Neural progenitor cell (in vitro differentiated cells): ENCODE data around the gene ASB15. TPM values are rescaled to one million over a fixed set of nuclear protein-coding genes. Genes with fewer than 3 reads are reported as not detected.

Experiments
- DNase-seq: peaks from one replicate; pipeline ENCODE4 v3.0.0-alpha.2; 2016; ENCODE audit warnings: low spot score
- H2AFZ ChIP-seq: fragments of 200-600 bp; sonication (generic); replicated peaks from 2 replicates; pipeline ENCODE4 v1.6.1; 2016; ENCODE audit warnings: antibody characterized with exemption
- H3F3A ChIP-seq: fragments of 200-600 bp; sonication (generic); 2 replicates; pipeline ENCODE4 v1.6.1; 2016; ENCODE audit warnings: antibody characterized with exemption, low read depth
- H3K27ac ChIP-seq: fragments of 200-600 bp; sonication (generic); 2 replicates; pipeline ENCODE4 v1.5.1; 2016; ENCODE audit warnings: mild to moderate bottlenecking
- H3K27me3 ChIP-seq: fragments of 200-600 bp; sonication (generic); 2 replicates; pipeline ENCODE4 v1.6.1; 2016; ENCODE audit warnings: mild to moderate bottlenecking, moderate library complexity
- H3K36me3 ChIP-seq: fragments of 200-600 bp; sonication (generic); 2 replicates; pipeline ENCODE4 v1.5.1; 2016
- H3K4me1 ChIP-seq: fragments of 200-600 bp; sonication (generic); 2 replicates; pipeline ENCODE4 v1.6.1; 2016; ENCODE audit warnings: mixed run types
- H3K4me2 ChIP-seq: fragments of 200-600 bp; sonication (generic); 2 replicates; pipeline ENCODE4 v1.6.1; 2016
- H3K4me3 ChIP-seq: fragments of 200-600 bp; sonication (generic); 2 replicates; pipeline ENCODE4 v1.5.1; 2016
- H3K79me2 ChIP-seq: fragments of 200-600 bp; sonication (generic); 2 replicates; pipeline ENCODE4 v1.6.1; 2016; ENCODE audit warnings: low read depth
- H3K9ac ChIP-seq: fragments of 200-600 bp; sonication (generic); 2 replicates; pipeline ENCODE4 v1.6.1; 2016
- H3K9me3 ChIP-seq: fragments of 200-600 bp; sonication (generic); 2 replicates; pipeline ENCODE4 v1.5.1; 2016; ENCODE audit warnings: low read depth
- H4K20me1 ChIP-seq: fragments of 200-600 bp; sonication (generic); 2 replicates; pipeline ENCODE4 v1.6.1; 2016; ENCODE audit warnings: low read depth
- H3K27ac Mint-ChIP-seq: 3 replicates; pipeline ENCODE4 v1.8.0; 2021; ENCODE audit warnings: mixed read lengths
- H3K27me3 Mint-ChIP-seq: 2 replicates; pipeline ENCODE4 v1.8.0; 2022; ENCODE audit warnings: low read depth, mild to moderate bottlenecking, inconsistent platforms, moderate library complexity, mixed read lengths; ENCODE audit not compliant: insufficient read depth
- H3K36me3 Mint-ChIP-seq: 3 replicates; pipeline ENCODE4 v1.8.0; 2021; ENCODE audit warnings: mixed read lengths
- H3K4me1 Mint-ChIP-seq: 3 replicates; pipeline ENCODE4 v1.8.0; 2021; ENCODE audit warnings: mixed read lengths
- H3K4me3 Mint-ChIP-seq: 3 replicates; pipeline ENCODE4 v1.8.0; 2021; ENCODE audit warnings: mild to moderate bottlenecking, moderate library complexity, mixed read lengths
- H3K9me3 Mint-ChIP-seq: 3 replicates; pipeline ENCODE4 v1.8.0; 2020; ENCODE audit warnings: mixed read lengths
- EZH2 ChIP-seq: fragments of 200-600 bp; sonication (generic); IDR thresholded peaks from 2 replicates; pipeline ENCODE4 v1.6.1; 2017; ENCODE audit warnings: antibody characterized with exemption, mild to moderate bottlenecking, moderate library complexity
- EZH2phosphoT487 ChIP-seq: fragments of 200-600 bp; sonication (generic); IDR thresholded peaks from 2 replicates; pipeline ENCODE4 v1.6.1; 2017; ENCODE audit warnings: antibody characterized with exemption
- total RNA-seq: library from RNA; depleted of rRNA; stranded (reverse); fragments of >200 nt; gene quantifications from 2 replicates; pipeline ENCODE4 v1.2.3, GENCODE V29; 2015; ENCODE audit warnings: low replicate concordance
- TF ChIP-seq, protein P1 (sequence below): fragments of 200-600 bp; sonication (generic); IDR thresholded peaks from 2 replicates; pipeline ENCODE4 v1.5.1; 2017; ENCODE audit warnings: antibody characterized with exemption, mild to moderate bottlenecking

ASB15 gene
- total RNA-seq, 1 donor from 2014 or later = not detected

- Histone ChIP-seq H3K4me1 (peaks cover 14% of the 10 kb centered on the region), H3K79me2 (no peaks in the 10 kb centered on the region), H3K27me3 (no peaks in the 10 kb centered on the region), H3F3A (no peaks in the 10 kb centered on the region), H3K27ac (no peak overlapping the region), H3K9ac (no peak overlapping the region), H3K36me3 (no peaks in the 10 kb centered on the region), H3K9me3 (no peaks in the 10 kb centered on the region), H3K4me3 (no peak overlapping the region), H4K20me1 (no peaks in the 10 kb centered on the region), H3K4me2 (no peak overlapping the region), H2AFZ (no peak overlapping the region)
- H3K9me3 Mint-ChIP-seq = no peaks in the 10 kb centered on the region
- H3K27ac Mint-ChIP-seq = no peak overlapping the region
- no peaks in the 10 kb centered on the region for H3K36me3 Mint-ChIP-seq
- H3K4me1 Mint-ChIP-seq = peaks cover 12% of the 10 kb centered on the region
- no peak for DNase-seq
- H3K4me3 Mint-ChIP-seq = no peak overlapping the region
- H3K27me3 Mint-ChIP-seq = no peaks in the 10 kb centered on the region
- TF ChIP-seq EZH2phosphoT487 = no peak
- no peak for TF ChIP-seq EZH2
- TF ChIP-seq, protein P1, sequence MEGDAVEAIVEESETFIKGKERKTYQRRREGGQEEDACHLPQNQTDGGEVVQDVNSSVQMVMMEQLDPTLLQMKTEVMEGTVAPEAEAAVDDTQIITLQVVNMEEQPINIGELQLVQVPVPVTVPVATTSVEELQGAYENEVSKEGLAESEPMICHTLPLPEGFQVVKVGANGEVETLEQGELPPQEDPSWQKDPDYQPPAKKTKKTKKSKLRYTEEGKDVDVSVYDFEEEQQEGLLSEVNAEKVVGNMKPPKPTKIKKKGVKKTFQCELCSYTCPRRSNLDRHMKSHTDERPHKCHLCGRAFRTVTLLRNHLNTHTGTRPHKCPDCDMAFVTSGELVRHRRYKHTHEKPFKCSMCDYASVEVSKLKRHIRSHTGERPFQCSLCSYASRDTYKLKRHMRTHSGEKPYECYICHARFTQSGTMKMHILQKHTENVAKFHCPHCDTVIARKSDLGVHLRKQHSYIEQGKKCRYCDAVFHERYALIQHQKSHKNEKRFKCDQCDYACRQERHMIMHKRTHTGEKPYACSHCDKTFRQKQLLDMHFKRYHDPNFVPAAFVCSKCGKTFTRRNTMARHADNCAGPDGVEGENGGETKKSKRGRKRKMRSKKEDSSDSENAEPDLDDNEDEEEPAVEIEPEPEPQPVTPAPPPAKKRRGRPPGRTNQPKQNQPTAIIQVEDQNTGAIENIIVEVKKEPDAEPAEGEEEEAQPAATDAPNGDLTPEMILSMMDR = no peak
These were observed 55.7 kb downstream of the ASB15 start for GRCh38 chr7:123657304-123657685.

DNA sequence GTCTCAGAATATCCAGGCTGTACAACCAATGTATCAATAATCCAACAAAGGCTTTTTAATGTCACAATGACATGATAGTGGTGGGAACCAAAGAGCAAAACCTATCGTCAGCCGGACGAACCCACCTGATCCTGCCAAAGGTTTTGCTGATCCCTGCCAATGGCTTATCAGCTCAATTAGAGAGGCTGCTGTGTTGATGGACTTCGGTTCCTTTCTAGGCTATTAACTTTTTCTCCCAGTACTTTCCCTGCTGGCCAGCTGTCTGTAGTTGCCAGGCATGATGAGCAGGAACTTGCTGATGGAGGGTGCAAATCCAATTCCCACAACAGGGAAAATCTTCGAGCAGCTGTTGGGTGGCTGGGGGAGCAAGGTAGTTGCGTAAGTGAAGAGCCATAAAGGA lies 56.4 kb downstream of the ASB15 start:
- Mint-ChIP-seq H3K27me3 (no peaks in the 10 kb centered on the region), H3K4me3 (no peak overlapping the region), H3K9me3 (peaks cover 2% of the 10 kb centered on the region), H3K4me1 (peaks cover 15% of the 10 kb centered on the region), H3K27ac (no peak overlapping the region), H3K36me3 (no peaks in the 10 kb centered on the region)
- Histone ChIP-seq H3K4me2 (no peak overlapping the region), H3K9me3 (no peaks in the 10 kb centered on the region), H3K79me2 (no peaks in the 10 kb centered on the region), H3K27me3 (no peaks in the 10 kb centered on the region), H3K4me1 (peaks cover 17% of the 10 kb centered on the region), H3K4me3 (no peak overlapping the region), H3F3A (no peaks in the 10 kb centered on the region), H2AFZ (no peak overlapping the region), H3K9ac (no peak overlapping the region), H4K20me1 (no peaks in the 10 kb centered on the region), H3K36me3 (no peaks in the 10 kb centered on the region), H3K27ac (no peak overlapping the region)
- DNase-seq = no peak
- TF ChIP-seq, protein P1 = no peak
- TF ChIP-seq EZH2phosphoT487 (no peak), EZH2 (no peak)

DNA sequence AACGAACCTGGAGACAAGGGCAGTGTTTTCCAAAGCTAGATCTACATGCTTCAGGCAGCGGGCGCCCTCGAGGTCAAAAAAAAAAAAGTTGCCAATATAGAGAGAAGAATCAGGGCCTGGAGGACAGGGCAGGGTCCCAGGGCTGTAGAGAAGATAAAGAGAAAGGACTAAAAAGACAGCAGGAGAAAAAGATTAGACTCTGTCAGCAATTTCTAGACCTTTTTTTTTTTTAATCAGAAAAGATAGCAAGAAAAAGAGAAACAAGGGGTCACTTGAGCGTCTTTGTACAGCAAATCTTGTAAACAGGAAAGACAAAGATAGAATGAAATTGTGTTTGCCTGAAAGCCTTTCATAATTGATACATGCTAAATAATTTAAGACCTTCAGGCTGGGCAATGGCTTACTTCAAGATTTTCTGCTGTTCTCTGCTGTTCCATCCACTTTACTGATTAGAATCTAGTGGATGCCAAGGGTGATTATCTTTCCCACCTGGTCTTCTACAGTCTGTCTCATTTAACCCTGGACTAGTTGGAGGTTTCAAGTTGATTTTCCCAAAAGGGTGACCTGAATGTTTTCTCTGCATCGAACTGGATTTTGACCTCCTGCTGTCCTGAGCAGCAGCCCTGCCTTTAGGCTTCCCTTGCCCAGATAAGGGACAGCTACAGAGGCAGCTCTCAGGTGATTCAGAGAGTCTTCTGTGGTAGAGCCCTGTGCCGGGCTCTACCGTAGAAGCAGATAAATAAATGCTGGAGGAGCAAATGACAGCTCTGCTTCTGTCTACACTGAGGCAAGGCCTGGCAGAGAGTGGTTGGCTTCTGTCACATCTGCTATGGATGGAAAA lies 59.1 kb downstream of the ASB15 start:
- TF ChIP-seq, protein P1 = no peak
- TF ChIP-seq EZH2 = no peak
- no peak for TF ChIP-seq EZH2phosphoT487
- Histone ChIP-seq H4K20me1 (no peaks in the 10 kb centered on the region), H3K9me3 (no peaks in the 10 kb centered on the region), H2AFZ (peak overlapping the region; percentile 82), H3K9ac (no peak overlapping the region), H3K4me3 (no peak overlapping the region), H3K27me3 (no peaks in the 10 kb centered on the region), H3K27ac (no peak overlapping the region), H3K36me3 (no peaks in the 10 kb centered on the region), H3F3A (no peaks in the 10 kb centered on the region), H3K4me1 (peaks cover 18% of the 10 kb centered on the region), H3K79me2 (no peaks in the 10 kb centered on the region), H3K4me2 (no peak overlapping the region)
- no peaks in the 10 kb centered on the region for H3K27me3 Mint-ChIP-seq
- peaks cover 2% of the 10 kb centered on the region for H3K9me3 Mint-ChIP-seq
- peaks cover 15% of the 10 kb centered on the region for H3K4me1 Mint-ChIP-seq
- no peaks in the 10 kb centered on the region for H3K36me3 Mint-ChIP-seq
- DNase-seq = no peak
- H3K27ac Mint-ChIP-seq = peak overlapping the region; percentile 36
- no peak overlapping the region for H3K4me3 Mint-ChIP-seq
